Fibroblast of the aortic adventitia (primary cell): ENCODE measurements around the gene PRPF4. TPM values are rescaled to one million over a fixed set of nuclear protein-coding genes. Genes with fewer than 3 reads are reported as not detected.
"Not testable (repeated sequence)": the region's sequence is repeated elsewhere in the genome, so short reads cannot be mapped to it uniquely, and the experiment has no call there.

Experiments used
- DNase-seq: peaks from one replicate; pipeline ENCODE4 v3.0.0-alpha.2; 2010; ENCODE audit warnings: low read depth
- H3K4me3 ChIP-seq: 2 replicates; pipeline ENCODE4 v1.5.1; 2011; ENCODE audit warnings: low read depth, mild to moderate bottlenecking, control low read depth, low read length, moderate library complexity
- total RNA-seq: library from RNA; depleted of rRNA; stranded (reverse); fragments of >200 nt; gene quantifications from 2 replicates; pipeline ENCODE4 v1.2.3, GENCODE V29; 2012; ENCODE audit warnings: low replicate concordance
- TF ChIP-seq, protein P1 (sequence below): IDR thresholded peaks from 2 replicates; pipeline ENCODE4 v1.5.1; 2011; ENCODE audit warnings: mild to moderate bottlenecking, low read length, control low read depth, inconsistent platforms; ENCODE audit not compliant: insufficient read depth

The PRPF4 gene
- total RNA-seq, 1 donor, result 24.0 TPM

DNA sequence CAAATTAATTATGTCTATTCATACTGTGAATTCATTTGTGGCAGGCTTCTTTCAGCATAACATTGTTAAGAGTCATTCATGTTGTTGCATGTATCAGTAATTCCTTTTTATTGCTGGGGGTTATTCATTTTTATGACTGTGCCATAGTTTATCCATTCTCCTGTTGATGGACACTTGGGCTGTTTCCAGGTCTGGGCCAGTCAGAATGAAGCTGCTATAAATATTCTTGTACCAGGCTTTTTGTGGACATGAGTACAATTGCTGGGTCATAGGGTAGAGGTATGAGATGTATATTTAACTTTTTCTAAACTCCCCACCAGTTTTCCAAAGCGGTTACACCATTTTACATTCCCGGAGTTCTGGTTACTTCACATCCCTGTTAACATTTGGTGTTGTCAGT, 13.6 kb downstream of the PRPF4 start:
- TF ChIP-seq, protein P1, sequence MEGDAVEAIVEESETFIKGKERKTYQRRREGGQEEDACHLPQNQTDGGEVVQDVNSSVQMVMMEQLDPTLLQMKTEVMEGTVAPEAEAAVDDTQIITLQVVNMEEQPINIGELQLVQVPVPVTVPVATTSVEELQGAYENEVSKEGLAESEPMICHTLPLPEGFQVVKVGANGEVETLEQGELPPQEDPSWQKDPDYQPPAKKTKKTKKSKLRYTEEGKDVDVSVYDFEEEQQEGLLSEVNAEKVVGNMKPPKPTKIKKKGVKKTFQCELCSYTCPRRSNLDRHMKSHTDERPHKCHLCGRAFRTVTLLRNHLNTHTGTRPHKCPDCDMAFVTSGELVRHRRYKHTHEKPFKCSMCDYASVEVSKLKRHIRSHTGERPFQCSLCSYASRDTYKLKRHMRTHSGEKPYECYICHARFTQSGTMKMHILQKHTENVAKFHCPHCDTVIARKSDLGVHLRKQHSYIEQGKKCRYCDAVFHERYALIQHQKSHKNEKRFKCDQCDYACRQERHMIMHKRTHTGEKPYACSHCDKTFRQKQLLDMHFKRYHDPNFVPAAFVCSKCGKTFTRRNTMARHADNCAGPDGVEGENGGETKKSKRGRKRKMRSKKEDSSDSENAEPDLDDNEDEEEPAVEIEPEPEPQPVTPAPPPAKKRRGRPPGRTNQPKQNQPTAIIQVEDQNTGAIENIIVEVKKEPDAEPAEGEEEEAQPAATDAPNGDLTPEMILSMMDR, result no peak
- no peak overlapping the region for H3K4me3 ChIP-seq
- DNase-seq, result no peak

DNA sequence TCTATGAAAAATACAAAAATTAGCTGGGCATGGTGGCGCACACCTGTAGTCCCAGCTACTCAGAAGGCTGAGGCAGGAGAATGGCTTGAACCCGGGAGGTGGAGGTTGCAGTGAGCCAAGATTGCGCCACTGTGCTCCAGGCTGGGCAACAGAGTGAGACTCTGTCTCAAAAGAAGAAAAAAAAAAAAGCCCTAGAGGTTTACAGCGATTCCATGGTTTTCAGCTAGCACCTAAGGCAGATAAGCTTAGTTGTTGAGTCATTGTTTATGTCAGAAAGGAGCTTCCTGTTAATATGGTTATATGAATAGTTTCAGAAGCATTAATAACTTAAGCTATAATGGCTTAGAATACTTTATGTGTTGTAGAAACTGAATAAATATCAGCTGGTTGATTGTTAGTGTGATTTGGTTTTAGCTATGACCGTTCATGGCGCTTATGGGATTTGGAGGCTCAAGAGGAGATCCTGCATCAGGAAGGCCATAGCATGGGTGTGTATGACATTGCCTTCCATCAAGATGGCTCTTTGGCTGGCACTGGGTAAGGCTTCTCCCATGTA, 14.7 kb downstream of the PRPF4 start:
- no peak for DNase-seq
- H3K4me3 ChIP-seq, result no peak overlapping the region
- TF ChIP-seq, protein P1, result no peak

DNA sequence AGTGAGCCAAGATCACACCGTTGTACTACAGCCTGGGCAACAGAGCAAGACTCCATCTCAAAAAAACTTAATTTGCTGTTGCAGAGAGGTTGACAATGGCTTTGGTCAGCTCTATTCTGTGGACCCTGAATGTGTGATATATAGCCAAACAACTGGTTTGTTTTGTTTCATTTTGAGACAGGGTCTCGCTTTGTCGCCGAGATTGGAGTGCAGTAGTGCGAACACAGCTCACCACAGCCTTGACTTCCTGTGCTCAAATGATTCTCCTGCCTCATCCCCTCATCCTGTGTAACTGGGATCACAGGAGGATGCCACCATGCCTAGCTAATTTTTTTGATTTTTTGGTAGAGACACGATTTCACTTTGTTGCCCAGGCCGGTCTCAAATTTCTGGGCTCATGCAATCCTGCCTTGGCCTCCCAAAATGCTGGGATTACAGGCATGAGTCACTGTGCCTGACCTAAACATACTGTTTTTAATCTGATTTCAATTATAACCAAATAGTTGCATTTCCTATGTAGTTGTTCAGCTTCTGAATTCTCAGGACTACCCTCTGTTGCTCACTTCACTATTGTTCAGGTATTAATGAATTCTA, 17.9 kb downstream of the PRPF4 start:
- DNase-seq, result peak; percentile 64
- TF ChIP-seq, protein P1, result no peak
- no peak overlapping the region for H3K4me3 ChIP-seq

DNA sequence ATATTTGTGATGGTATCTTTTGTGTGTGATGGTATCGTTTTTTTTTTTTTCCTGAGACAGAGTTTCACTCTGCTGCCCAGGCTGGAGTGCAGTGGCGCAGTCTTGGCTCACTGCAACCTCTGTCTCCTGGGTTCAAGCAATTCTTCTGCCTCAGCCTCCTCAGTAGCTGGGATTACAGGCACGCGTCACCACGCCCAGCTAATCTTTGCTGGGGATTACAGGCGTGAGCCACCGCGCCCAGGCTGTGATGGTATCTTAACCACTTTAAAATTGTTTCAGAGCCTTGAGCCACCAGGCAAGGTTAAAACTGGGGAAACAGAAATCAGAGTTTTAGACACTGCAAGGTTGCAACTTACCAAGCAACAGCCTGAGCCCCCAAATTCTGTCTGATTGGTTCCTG, 20.8 kb downstream of the PRPF4 start:
- DNase-seq, H3K4me3 ChIP-seq: not testable (repeated sequence)

DNA sequence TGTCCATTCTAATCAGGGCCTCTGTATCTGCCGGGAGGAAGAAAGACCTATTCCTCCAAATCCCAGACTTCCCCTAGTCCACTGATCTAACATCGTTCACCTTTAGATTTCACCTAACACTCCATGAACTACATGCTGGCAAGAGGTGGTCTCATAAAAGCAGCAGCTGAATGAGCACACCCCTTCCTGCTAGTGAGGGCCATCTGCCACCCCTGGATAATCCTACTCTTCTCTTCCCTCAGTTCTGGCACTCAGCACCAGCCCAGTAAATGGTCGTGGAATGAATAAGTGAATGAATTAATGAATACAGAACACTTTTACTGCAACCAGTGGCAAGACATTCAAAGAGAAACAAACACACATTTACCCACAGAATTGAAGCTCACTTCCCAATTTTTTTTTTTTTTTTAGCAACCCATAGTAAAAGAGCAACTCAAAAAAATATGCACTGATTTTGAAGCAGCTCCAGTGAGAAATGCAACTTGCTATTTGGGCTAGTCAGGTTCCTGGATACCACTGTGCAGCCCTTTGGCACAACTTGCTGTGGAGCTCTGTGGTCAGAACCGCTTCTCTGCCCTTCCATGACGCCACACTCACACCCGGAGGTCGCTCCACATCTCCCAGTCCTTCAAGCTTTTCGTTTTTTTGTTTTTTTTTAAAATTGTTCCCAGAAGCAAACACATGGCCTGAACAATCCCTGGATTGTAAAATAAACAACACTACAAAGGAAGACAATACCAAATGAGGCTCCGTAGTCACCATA, 21.5 kb downstream of the PRPF4 start:
- no peak for DNase-seq

DNA sequence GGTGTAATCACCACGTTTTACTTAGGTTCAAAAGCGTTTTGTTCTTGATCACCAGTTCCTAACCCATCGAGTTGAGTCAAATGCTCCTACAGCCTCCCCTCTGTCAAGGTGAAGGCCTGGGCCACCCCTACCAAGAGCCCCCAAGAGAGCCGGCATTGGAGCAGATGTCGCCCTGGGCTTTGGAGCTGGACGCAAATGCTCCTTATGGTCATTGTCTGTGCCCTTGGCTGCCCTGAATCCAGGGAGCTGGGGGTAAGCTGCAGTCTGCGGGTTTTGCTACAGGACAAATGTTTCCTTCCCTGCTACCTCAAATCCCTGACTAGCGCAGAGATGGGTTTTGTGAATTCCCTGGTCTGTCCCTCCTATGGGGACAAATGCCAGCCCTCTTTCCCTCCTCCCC, 22.9 kb downstream of the PRPF4 start:
- no peak for DNase-seq
- TF ChIP-seq, protein P1, result no peak
- no peak overlapping the region for H3K4me3 ChIP-seq

More for the DNA sequence above, 21.5 kb downstream of the PRPF4 start:
- H3K4me3 ChIP-seq, result no peak overlapping the region
- TF ChIP-seq, protein P1, result no peak

DNA sequence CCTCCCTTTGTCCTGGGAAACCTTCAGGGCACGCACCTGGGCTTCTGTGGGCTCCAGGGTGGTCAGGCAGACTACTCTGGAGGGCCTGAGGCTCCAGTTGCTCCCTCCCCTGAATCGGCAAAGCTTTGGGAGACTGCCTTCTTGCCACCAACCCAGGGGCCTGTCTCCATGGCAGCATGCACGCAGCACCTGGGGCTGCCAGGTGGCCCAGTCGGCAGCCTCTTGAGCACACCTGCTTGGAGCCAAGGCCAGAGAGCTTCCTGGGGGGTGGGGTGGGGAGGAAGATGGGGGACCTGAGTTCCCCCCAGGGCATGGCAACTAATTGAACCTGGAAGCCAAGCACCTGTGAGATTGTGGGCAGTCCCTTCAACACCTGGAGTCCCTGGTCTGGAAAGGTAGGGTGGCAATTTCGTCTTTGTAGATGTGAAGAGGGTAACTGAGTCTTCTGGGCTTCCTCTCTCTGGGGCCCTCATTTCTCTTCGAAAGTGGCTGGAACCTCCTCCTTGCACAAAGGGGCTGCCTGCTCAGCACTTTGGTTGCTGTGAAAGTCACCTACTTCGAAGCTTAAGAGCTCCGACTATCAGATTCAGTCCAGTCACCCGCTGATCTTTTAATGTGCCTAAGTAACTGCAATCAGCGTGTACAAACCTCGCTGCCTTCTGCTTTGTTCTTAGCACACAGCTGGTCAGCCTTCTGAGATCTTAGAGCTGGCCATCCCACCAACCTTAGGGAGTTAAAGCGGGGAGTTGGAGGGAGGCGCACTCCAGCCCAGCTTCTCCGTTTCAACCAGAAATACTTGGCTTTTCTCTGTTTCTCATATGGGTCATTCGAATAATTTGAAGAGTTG, 23.7 kb downstream of the PRPF4 start:
- no peak overlapping the region for H3K4me3 ChIP-seq
- TF ChIP-seq, protein P1, result no peak
- no peak for DNase-seq
